SK-N-SH (cell line): ENCODE results near the gene XRRA1. TPM values are rescaled to one million over a fixed set of nuclear protein-coding genes. Genes with fewer than 3 reads are reported as not detected.

Experiments
- CTCF ChIA-PET: fragments of 300-600, 350-600 bp; formaldehyde crosslinking; extraction: SDS; loops from one replicate; lab custom pipeline; 2021; lab: Yijun Ruan, JAX
- POLR2A ChIA-PET: fragments of 350-600 bp; sonication (Branson Sonifier 250); formaldehyde crosslinking; extraction: SDS; loops from one replicate; lab custom pipeline; 2020; ENCODE audit warnings: antibody characterized with exemption, inconsistent platforms; lab: Yijun Ruan, JAX
- DNase-seq: peaks from one replicate; pipeline ENCODE4 v3.0.0; 2012
- H2AFZ ChIP-seq: fragments of 200-600 bp; sonication (generic); 2 replicates; pipeline ENCODE4 v1.8.1; 2016; ENCODE audit warnings: antibody characterized with exemption, mild to moderate bottlenecking, low read depth
- H3F3A ChIP-seq: fragments of 200-600 bp; sonication (generic); replicated peaks from 2 replicates; pipeline ENCODE3; 2016; ENCODE audit warnings: antibody characterized with exemption, mild to moderate bottlenecking; ENCODE audit not compliant: insufficient read depth
- H3K27ac ChIP-seq, 2 experiments: fragments of 200-500 bp in 1 of 2; fragments of 200-600 bp in 1 of 2; sonication (Bioruptor generic) in 1 of 2; sonication (generic), shearing (Covaris generic) in 1 of 2; 2 replicates each; pipeline versions ENCODE4 v1.5.1 to v1.6.1; 2014 to 2016; ENCODE audit warnings: low read depth in 2 of 2, inconsistent platforms in 1 of 2, low read length in 1 of 2, mild to moderate bottlenecking in 1 of 2, mixed read lengths in 1 of 2
- H3K27me3 ChIP-seq: fragments of 200-600 bp; sonication (generic), shearing (Covaris generic); 2 replicates; pipeline ENCODE4 v1.6.1; 2016; ENCODE audit warnings: mixed run types; ENCODE audit not compliant: insufficient read depth
- H3K36me3 ChIP-seq, 2 experiments: fragments of 200-500 bp in 1 of 2; fragments of 200-600 bp in 1 of 2; sonication (Bioruptor generic) in 1 of 2; sonication (generic) in 1 of 2; replicated peaks in 1 of 2; 2 replicates each; pipeline versions ENCODE3 to v1.5.1; 2014 to 2016; ENCODE audit warnings: low read length in 1 of 2, mild to moderate bottlenecking in 1 of 2; ENCODE audit not compliant: insufficient read depth in 2 of 2, control insufficient read depth in 1 of 2
- H3K4me1 ChIP-seq, 2 experiments: fragments of 200-500 bp in 1 of 2; fragments of 200-600 bp in 1 of 2; sonication (Bioruptor generic) in 1 of 2; sonication (generic), shearing (Covaris generic) in 1 of 2; 2 replicates each; pipeline versions ENCODE4 v1.5.1 to v1.6.1; 2014 to 2016; ENCODE audit warnings: low read depth in 1 of 2, low read length in 1 of 2, mixed run types in 1 of 2; ENCODE audit not compliant: insufficient read depth in 2 of 2, control insufficient read depth in 1 of 2
- H3K4me2 ChIP-seq: fragments of 200-600 bp; sonication (generic), shearing (Covaris generic); 2 replicates; pipeline ENCODE4 v1.6.1; 2017; ENCODE audit warnings: mixed run types
- H3K4me3 ChIP-seq, 2 experiments: fragments of 200-500 bp in 1 of 2; fragments of 200-600 bp in 1 of 2; sonication (Bioruptor generic) in 1 of 2; sonication (generic), shearing (Covaris generic) in 1 of 2; 2 replicates each; pipeline versions ENCODE4 v1.5.1 to v1.8.1; 2014 to 2016; ENCODE audit warnings: low read depth in 2 of 2, inconsistent platforms in 1 of 2, low read length in 1 of 2, mild to moderate bottlenecking in 1 of 2, mixed read lengths in 1 of 2, moderate library complexity in 1 of 2
- H3K79me2 ChIP-seq: fragments of 200-600 bp; sonication (generic); 2 replicates; pipeline ENCODE4 v1.8.1; 2017; ENCODE audit warnings: mild to moderate bottlenecking; ENCODE audit not compliant: insufficient read depth
- H3K9ac ChIP-seq: fragments of 200-600 bp; sonication (generic); 2 replicates; pipeline ENCODE4 v1.6.1; 2017; ENCODE audit warnings: mixed run types
- H3K9me2 ChIP-seq: fragments of 200-600 bp; sonication (generic); 2 replicates; pipeline ENCODE4 v1.6.1; 2017; ENCODE audit warnings: mixed run types
- H3K9me3 ChIP-seq: fragments of 200-600 bp; sonication (generic); 2 replicates; pipeline ENCODE4 v1.6.1; 2017; ENCODE audit warnings: mixed run types, mild to moderate bottlenecking, moderate library complexity
- H4K20me1 ChIP-seq: fragments of 200-600 bp; sonication (generic); 2 replicates; pipeline ENCODE4 v1.6.1; 2017; ENCODE audit warnings: mild to moderate bottlenecking, mixed run types; ENCODE audit not compliant: insufficient read depth
- CHD2 ChIP-seq: fragments of 150-350 bp; IDR thresholded peaks from 2 replicates; pipeline ENCODE4 v1.6.1; 2018; ENCODE audit warnings: low read length; ENCODE audit not compliant: partially characterized antibody
- ELF1 ChIP-seq: IDR thresholded peaks from 2 replicates; pipeline ENCODE4 v1.4.0; 2012
- EZH2phosphoT487 ChIP-seq: fragments of 200-600 bp; sonication (generic); IDR thresholded peaks from 2 replicates; pipeline ENCODE4 v1.6.1; 2017; ENCODE audit warnings: low read depth, mixed run types, mild to moderate bottlenecking, antibody characterized with exemption, moderate library complexity, borderline replicate concordance
- FOXJ3 ChIP-seq: sonication (generic); formaldehyde crosslinking; IDR thresholded peaks from 2 replicates; pipeline ENCODE4 v1.5.1; 2020; ENCODE audit warnings: mild to moderate bottlenecking, missing genetic modification reagents
- JUND ChIP-seq: IDR thresholded peaks from 2 replicates; pipeline ENCODE4 v1.4.0; 2012
- MEF2A ChIP-seq: IDR thresholded peaks from 2 replicates; pipeline ENCODE4 v1.4.0; 2012; ENCODE audit warnings: low read depth, borderline replicate concordance
- POLR2AphosphoS5 ChIP-seq: IDR thresholded peaks from 2 replicates; pipeline ENCODE4 v1.6.1; 2012; ENCODE audit warnings: low read depth, low read length
- RAD21 ChIP-seq: IDR thresholded peaks from 2 replicates; pipeline ENCODE4 v1.6.1; 2012; ENCODE audit warnings: mild to moderate bottlenecking, low read length
- RCOR1 ChIP-seq: fragments of 150-350 bp; IDR thresholded peaks from 2 replicates; pipeline ENCODE4 v1.6.1; 2017; ENCODE audit warnings: antibody characterized with exemption, low read length
- TAF1 ChIP-seq: IDR thresholded peaks from 2 replicates; pipeline ENCODE4 v1.6.1; 2012; ENCODE audit warnings: low read depth, mild to moderate bottlenecking, low read length, moderate library complexity, borderline replicate concordance
- YY1 ChIP-seq: IDR thresholded peaks from 2 replicates; pipeline ENCODE4 v1.4.0; 2012; ENCODE audit warnings: low read depth, mild to moderate bottlenecking
- WGBS: methylation state at CpG from one replicate; pipeline ENCODE4 v1.1.6; 2017; ENCODE audit warnings: low lambda C conversion rate; 5-methylcytosine and 5-hydroxymethylcytosine counted together
- polyA plus RNA-seq, 3 experiments: library from polyadenylated mRNA; depleted of rRNA; stranded (reverse); fragments of >200 nt; gene quantifications; 2 replicates each; pipeline ENCODE4 v1.2.3, GENCODE V29; 2012
- TF ChIP-seq, protein P1 (sequence below): fragments of 200-600 bp; sonication (generic); IDR thresholded peaks from 2 replicates; pipeline ENCODE4 v1.6.1; 2017; ENCODE audit warnings: antibody characterized with exemption, mild to moderate bottlenecking, moderate library complexity
- TF ChIP-seq, protein P2 (sequence below): fragments of 150-350 bp; IDR thresholded peaks from 2 replicates; pipeline ENCODE4 v1.6.1; 2017; ENCODE audit warnings: antibody characterized with exemption, low read length, low read depth, borderline replicate concordance
- TF ChIP-seq, protein P3 (sequence below): IDR thresholded peaks from 2 replicates; pipeline ENCODE4 v1.4.0; 2012; ENCODE audit warnings: low read depth, borderline replicate concordance
- TF ChIP-seq, protein P4 (sequence below): fragments of 150-350 bp; IDR thresholded peaks from 2 replicates; pipeline ENCODE4 v1.6.1; 2016; ENCODE audit warnings: mild to moderate bottlenecking, low read depth, low read length

Gene XRRA1
- polyA plus RNA-seq, 1 of the 3 experiments (the other 2 are of a cell fraction): 12.9 TPM

DNA sequence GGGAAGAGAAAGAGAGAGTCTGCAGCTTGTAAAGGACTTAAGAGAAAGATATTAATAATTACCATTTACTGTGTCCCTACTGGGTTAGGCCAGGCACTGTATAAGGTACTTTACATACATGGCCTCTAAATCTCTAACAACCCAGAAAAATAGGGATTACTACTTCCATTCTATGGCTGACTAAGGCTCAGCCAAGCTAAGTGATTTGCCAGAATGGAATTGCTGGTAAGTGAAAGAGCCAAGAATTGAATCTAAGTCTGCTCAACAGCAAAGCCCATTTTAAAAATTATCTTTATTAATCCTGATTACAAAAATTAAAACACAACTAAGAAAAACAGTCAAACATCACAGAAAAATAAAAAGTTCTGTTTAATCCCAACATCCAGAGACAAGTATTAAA lies 21.4 kb downstream of the XRRA1 start:
- no peak overlapping the region for H3K4me2 ChIP-seq
- POLR2A ChIA-PET: no interaction called here
- H3K4me3 ChIP-seq: no peak overlapping the region
- H3K79me2 ChIP-seq: no peaks in the 10 kb centered on the region
- peaks cover 12 to 48% of the 10 kb centered on the region in 2 experiments for H3K36me3 ChIP-seq
- H4K20me1 ChIP-seq: no peaks in the 10 kb centered on the region
- H3K27me3 ChIP-seq: no peaks in the 10 kb centered on the region
- TF ChIP-seq EZH2phosphoT487: no peak
- H3K9ac ChIP-seq: no peak overlapping the region
- H3K9me2 ChIP-seq: no peaks in the 10 kb centered on the region
- H3K9me3 ChIP-seq: no peaks in the 10 kb centered on the region
- H3K27ac ChIP-seq: no peak overlapping the region
- peaks cover 0 to 3% of the 10 kb centered on the region in 2 experiments; a peak in 2 of 4 replicates for H3K4me1 ChIP-seq
- DNase-seq: no peak
- peaks cover 18% of the 10 kb centered on the region for H3F3A ChIP-seq
- no peak overlapping the region for H2AFZ ChIP-seq
- CTCF ChIA-PET: interaction anchor here (0.8 to 3.7 kb wide), 9 partner anchors 9 to 321 kb away, joined by 3 to 22 read pairs (median 7); no protein-coding TSS in a partner anchor

DNA sequence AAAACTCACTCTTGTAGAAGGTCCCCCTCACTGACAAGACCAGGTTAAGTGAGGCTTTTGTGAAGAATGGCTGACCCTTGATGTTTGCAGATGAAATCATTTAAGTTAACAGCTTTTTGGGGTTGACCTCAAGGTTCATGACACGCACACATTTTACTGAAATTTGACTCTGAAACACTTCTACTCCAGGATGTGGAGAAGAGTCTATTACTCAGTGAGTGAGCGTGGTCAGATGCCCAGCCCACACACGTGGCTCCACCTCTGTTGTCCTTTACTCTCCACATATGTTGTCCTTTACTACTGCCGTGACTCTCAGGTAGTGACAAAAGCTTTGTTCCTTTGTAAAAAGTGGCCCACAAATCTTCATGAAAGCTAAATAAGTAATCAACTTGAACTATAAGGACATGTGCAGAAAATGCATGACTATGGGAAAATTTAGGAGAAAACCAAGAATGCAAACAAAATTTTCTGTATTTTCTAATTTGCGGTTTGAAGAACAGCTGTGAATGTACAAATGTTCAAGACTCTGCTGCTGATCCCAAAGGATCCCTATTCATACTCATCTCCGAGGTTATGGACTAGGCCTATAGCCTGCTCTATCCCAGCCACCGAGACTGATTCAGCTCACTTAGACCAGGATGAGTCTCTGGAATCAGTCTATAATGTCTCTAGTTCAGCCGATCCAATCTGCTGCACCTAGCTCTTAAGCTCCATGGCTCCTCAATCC lies 22.4 kb downstream of the XRRA1 start:
- Histone ChIP-seq H3K4me2 (no peak overlapping the region), H3K27me3 (no peaks in the 10 kb centered on the region), H3K79me2 (no peaks in the 10 kb centered on the region), H3K9me3 (no peaks in the 10 kb centered on the region), H3F3A (peaks cover 13% of the 10 kb centered on the region), H3K36me3 (peaks cover 12 to 43% of the 10 kb centered on the region in 2 experiments), H3K4me1 (no peaks in the 10 kb centered on the region; a peak in 1 of 4 replicates), H3K27ac (no peak overlapping the region), H3K4me3 (no peak overlapping the region), H3K9ac (no peak overlapping the region), H4K20me1 (no peaks in the 10 kb centered on the region), H2AFZ (no peak overlapping the region), H3K9me2 (no peaks in the 10 kb centered on the region)
- no peak for TF ChIP-seq RAD21
- no peak for TF ChIP-seq CHD2
- ChIA-PET CTCF (interaction anchor here (0.8 to 3.7 kb wide), 15 partner anchors 10 to 322 kb away, joined by 3 to 22 read pairs (median 4); no protein-coding TSS in a partner anchor), POLR2A (no interaction called here)
- no peak for DNase-seq
- 94% methylated on average over 8 of the region's 8 CpGs for WGBS

DNA sequence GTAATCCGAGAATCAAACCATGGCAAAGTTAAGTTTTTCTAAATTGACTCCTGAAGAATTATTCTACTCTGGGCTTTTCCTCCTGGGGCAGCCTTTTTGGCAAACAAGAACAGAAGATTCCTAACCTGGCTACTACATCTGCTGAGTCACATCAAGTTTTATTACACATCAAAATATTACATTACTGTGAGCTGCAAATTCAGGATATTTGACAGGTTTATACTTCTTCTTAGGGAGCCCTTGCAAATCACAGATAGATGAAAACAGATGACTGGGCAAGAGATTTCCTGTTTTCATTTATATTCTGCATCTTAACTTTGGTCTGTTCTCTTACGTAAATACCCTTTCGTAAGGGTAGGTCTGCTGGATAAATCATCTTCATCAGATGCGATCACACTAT lies 23.6 kb downstream of the XRRA1 start:
- no peak overlapping the region for H3K27ac ChIP-seq
- H3K9ac ChIP-seq: no peak overlapping the region
- H3K4me2 ChIP-seq: no peak overlapping the region
- H3K9me2 ChIP-seq: no peaks in the 10 kb centered on the region
- ChIA-PET CTCF (interaction anchor here (1.0 to 3.7 kb wide), 9 partner anchors 11 to 323 kb away, joined by 3 to 22 read pairs (median 6); no protein-coding TSS in a partner anchor), POLR2A (no interaction called here)
- H3K79me2 ChIP-seq: no peaks in the 10 kb centered on the region
- H3K4me1 ChIP-seq: no peaks in the 10 kb centered on the region; a peak in 1 of 4 replicates
- H4K20me1 ChIP-seq: no peaks in the 10 kb centered on the region
- no peaks in the 10 kb centered on the region for H3K27me3 ChIP-seq
- H3K9me3 ChIP-seq: no peaks in the 10 kb centered on the region
- H3K4me3 ChIP-seq: no peak overlapping the region
- DNase-seq: no peak
- H3K36me3 ChIP-seq: peaks cover 12 to 54% of the 10 kb centered on the region in 2 experiments
- peaks cover 7% of the 10 kb centered on the region for H3F3A ChIP-seq
- H2AFZ ChIP-seq: no peak overlapping the region
- WGBS: 95% methylated on average over 4 of the region's 4 CpGs
- TF ChIP-seq FOXJ3 (no peak), CHD2 (no peak), RCOR1 (no peak), TAF1 (no peak), ELF1 (no peak), YY1 (no peak), MEF2A (no peak), JUND (no peak), POLR2AphosphoS5 (no peak)
- TF ChIP-seq, protein P1, sequence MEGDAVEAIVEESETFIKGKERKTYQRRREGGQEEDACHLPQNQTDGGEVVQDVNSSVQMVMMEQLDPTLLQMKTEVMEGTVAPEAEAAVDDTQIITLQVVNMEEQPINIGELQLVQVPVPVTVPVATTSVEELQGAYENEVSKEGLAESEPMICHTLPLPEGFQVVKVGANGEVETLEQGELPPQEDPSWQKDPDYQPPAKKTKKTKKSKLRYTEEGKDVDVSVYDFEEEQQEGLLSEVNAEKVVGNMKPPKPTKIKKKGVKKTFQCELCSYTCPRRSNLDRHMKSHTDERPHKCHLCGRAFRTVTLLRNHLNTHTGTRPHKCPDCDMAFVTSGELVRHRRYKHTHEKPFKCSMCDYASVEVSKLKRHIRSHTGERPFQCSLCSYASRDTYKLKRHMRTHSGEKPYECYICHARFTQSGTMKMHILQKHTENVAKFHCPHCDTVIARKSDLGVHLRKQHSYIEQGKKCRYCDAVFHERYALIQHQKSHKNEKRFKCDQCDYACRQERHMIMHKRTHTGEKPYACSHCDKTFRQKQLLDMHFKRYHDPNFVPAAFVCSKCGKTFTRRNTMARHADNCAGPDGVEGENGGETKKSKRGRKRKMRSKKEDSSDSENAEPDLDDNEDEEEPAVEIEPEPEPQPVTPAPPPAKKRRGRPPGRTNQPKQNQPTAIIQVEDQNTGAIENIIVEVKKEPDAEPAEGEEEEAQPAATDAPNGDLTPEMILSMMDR: no peak
- TF ChIP-seq, protein P2, sequence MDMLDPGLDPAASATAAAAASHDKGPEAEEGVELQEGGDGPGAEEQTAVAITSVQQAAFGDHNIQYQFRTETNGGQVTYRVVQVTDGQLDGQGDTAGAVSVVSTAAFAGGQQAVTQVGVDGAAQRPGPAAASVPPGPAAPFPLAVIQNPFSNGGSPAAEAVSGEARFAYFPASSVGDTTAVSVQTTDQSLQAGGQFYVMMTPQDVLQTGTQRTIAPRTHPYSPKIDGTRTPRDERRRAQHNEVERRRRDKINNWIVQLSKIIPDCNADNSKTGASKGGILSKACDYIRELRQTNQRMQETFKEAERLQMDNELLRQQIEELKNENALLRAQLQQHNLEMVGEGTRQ: no peak
- TF ChIP-seq, protein P3, sequence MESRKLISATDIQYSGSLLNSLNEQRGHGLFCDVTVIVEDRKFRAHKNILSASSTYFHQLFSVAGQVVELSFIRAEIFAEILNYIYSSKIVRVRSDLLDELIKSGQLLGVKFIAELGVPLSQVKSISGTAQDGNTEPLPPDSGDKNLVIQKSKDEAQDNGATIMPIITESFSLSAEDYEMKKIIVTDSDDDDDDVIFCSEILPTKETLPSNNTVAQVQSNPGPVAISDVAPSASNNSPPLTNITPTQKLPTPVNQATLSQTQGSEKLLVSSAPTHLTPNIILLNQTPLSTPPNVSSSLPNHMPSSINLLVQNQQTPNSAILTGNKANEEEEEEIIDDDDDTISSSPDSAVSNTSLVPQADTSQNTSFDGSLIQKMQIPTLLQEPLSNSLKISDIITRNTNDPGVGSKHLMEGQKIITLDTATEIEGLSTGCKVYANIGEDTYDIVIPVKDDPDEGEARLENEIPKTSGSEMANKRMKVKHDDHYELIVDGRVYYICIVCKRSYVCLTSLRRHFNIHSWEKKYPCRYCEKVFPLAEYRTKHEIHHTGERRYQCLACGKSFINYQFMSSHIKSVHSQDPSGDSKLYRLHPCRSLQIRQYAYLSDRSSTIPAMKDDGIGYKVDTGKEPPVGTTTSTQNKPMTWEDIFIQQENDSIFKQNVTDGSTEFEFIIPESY: no peak
- TF ChIP-seq, protein P4, sequence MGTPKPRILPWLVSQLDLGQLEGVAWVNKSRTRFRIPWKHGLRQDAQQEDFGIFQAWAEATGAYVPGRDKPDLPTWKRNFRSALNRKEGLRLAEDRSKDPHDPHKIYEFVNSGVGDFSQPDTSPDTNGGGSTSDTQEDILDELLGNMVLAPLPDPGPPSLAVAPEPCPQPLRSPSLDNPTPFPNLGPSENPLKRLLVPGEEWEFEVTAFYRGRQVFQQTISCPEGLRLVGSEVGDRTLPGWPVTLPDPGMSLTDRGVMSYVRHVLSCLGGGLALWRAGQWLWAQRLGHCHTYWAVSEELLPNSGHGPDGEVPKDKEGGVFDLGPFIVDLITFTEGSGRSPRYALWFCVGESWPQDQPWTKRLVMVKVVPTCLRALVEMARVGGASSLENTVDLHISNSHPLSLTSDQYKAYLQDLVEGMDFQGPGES: no peak
